HG03097 (cell line): Measurements from ENCODE around the gene PRRT1B.
"Not testable (repeated sequence)": the region's sequence is repeated elsewhere in the genome, so short reads cannot be mapped to it uniquely, and the experiment has no call there.

Experiments
- ATAC-seq: cut with Tn5 transposase; IDR thresholded peaks from one replicate; pipeline ENCODE4 v1.9.1; 2021; ENCODE audit not compliant: unreplicated experiment, low FRiP score

Gene PRRT1B

GRCh38 chr9:131546336-131547084, 1.2 kb downstream of the PRRT1B start:
- no peak for ATAC-seq

- ATAC-seq: not testable (repeated sequence)
These were observed 3.9 kb downstream of the PRRT1B start for GRCh38 chr9:131549186-131549585.

- not testable (repeated sequence) for ATAC-seq
These were observed 5.1 kb downstream of the PRRT1B start for GRCh38 chr9:131550465-131550864.

GRCh38 chr9:131552030-131552429, 6.7 kb downstream of the PRRT1B start:
- no peak for ATAC-seq

- no peak for ATAC-seq
These were observed 8.9 kb downstream of the PRRT1B start for GRCh38 chr9:131554087-131554842.

- ATAC-seq: no peak
These were observed 9.6 kb downstream of the PRRT1B start for GRCh38 chr9:131554843-131555351.

- ATAC-seq: no peak
These were observed 10.7 kb downstream of the PRRT1B start for GRCh38 chr9:131555841-131556673.

GRCh38 chr9:131557855-131558548, 12.7 kb downstream of the PRRT1B start:
- ATAC-seq: no peak

- no peak for ATAC-seq
These were observed 14.2 kb downstream of the PRRT1B start for GRCh38 chr9:131559421-131560000.

- ATAC-seq: no peak
These were observed 17.0 kb downstream of the PRRT1B start for GRCh38 chr9:131562032-131562959.

- ATAC-seq: no peak
These were observed 20.0 kb downstream of the PRRT1B start for GRCh38 chr9:131565369-131565768.

- no peak for ATAC-seq
These were observed 20.8 kb downstream of the PRRT1B start for GRCh38 chr9:131566158-131566557.

- ATAC-seq: no peak
These were observed 22.6 kb downstream of the PRRT1B start for GRCh38 chr9:131567910-131568309.

- no peak for ATAC-seq
These were observed 29.7 kb downstream of the PRRT1B start for GRCh38 chr9:131574730-131575640.

GRCh38 chr9:131575946-131576853, 30.9 kb downstream of the PRRT1B start:
- no peak for ATAC-seq

GRCh38 chr9:131577005-131578000, 32.0 kb downstream of the PRRT1B start:
- ATAC-seq: no peak
